ENCODE data around the gene LGALS7.

Gene LGALS7

GRCh38 chr19:38741670-38742069 is 31.6 kb downstream of the LGALS7 start:
- in situ Hi-C loops (cut with MboI; ENCODE audit: low sequenced_read_pairs): no loop called here

- in situ Hi-C loops (cut with MboI; ENCODE audit: low sequenced_read_pairs): no loop called here
Measured at GRCh38 chr19:38740932-38741331, 32.4 kb downstream of the LGALS7 start.

GRCh38 chr19:38740257-38740592 is 33.1 kb downstream of the LGALS7 start:
- in situ Hi-C loops (cut with MboI; ENCODE audit: low sequenced_read_pairs): no loop called here

GRCh38 chr19:38739440-38740256 is 33.7 kb downstream of the LGALS7 start:
- in situ Hi-C loops (cut with MboI; ENCODE audit: low sequenced_read_pairs): no loop called here

GRCh38 chr19:38737921-38738737 is 35.2 kb downstream of the LGALS7 start:
- in situ Hi-C loops (cut with MboI; ENCODE audit: low sequenced_read_pairs): no loop called here

- in situ Hi-C loops (cut with MboI; ENCODE audit: low sequenced_read_pairs): no loop called here
Measured at GRCh38 chr19:38737281-38737865, 35.9 kb downstream of the LGALS7 start.

GRCh38 chr19:38736413-38737280 is 36.7 kb downstream of the LGALS7 start:
- in situ Hi-C loops (cut with MboI; ENCODE audit: low sequenced_read_pairs): no loop called here

GRCh38 chr19:38736036-38736412 is 37.3 kb downstream of the LGALS7 start:
- in situ Hi-C loops (cut with MboI; ENCODE audit: low sequenced_read_pairs): no loop called here

GRCh38 chr19:38735257-38735686 is 38.0 kb downstream of the LGALS7 start:
- in situ Hi-C loops (cut with MboI; ENCODE audit: low sequenced_read_pairs): no loop called here

GRCh38 chr19:38734426-38735256 is 38.7 kb downstream of the LGALS7 start:
- in situ Hi-C loops (cut with MboI; ENCODE audit: low sequenced_read_pairs): no loop called here

- in situ Hi-C loops (cut with MboI; ENCODE audit: low sequenced_read_pairs): no loop called here
Measured at GRCh38 chr19:38734176-38734425, 39.2 kb downstream of the LGALS7 start.

GRCh38 chr19:38733493-38734175 is 39.7 kb downstream of the LGALS7 start:
- in situ Hi-C loops (cut with MboI; ENCODE audit: low sequenced_read_pairs): no loop called here

- in situ Hi-C loops (cut with MboI; ENCODE audit: low sequenced_read_pairs): no loop called here
Measured at GRCh38 chr19:38733241-38733492, 40.1 kb downstream of the LGALS7 start.

- in situ Hi-C loops (cut with MboI; ENCODE audit: low sequenced_read_pairs): no loop called here
Measured at GRCh38 chr19:38731654-38732301, 41.5 kb downstream of the LGALS7 start.

GRCh38 chr19:38730731-38731589 is 42.4 kb downstream of the LGALS7 start:
- in situ Hi-C loops (cut with MboI; ENCODE audit: low sequenced_read_pairs): no loop called here

- in situ Hi-C loops (cut with MboI; ENCODE audit: low sequenced_read_pairs): no loop called here
Measured at GRCh38 chr19:38730470-38730730, 42.9 kb downstream of the LGALS7 start.

GRCh38 chr19:38729653-38730469 is 43.5 kb downstream of the LGALS7 start:
- in situ Hi-C loops (cut with MboI; ENCODE audit: low sequenced_read_pairs): no loop called here
